Mucosa of descending colon (tissue), 3 donors: ENCODE data around the gene PMPCA. TPM values are rescaled to one million over a fixed set of nuclear protein-coding genes. Genes with fewer than 3 reads are reported as not detected.
A peak's percentile ranks its signal among the peaks of the same experiment; 100 is the strongest.

ENCODE experiments used
- ATAC-seq: fragments of 200-7000 bp; cut with Tn5 transposase; one replicate; pipeline ENCODE4 v1.9.1; 2020; ENCODE audit warnings: mild to moderate bottlenecking, moderate library complexity
- DNase-seq, 3 donors: peaks; one replicate each; pipeline ENCODE4 v3.0.0-alpha.2; 2020
- H3K36me3 ChIP-seq: fragments of 200-600 bp; one replicate; pipeline ENCODE4 v1.8.0; 2021; ENCODE audit warnings: low read depth, mild to moderate bottlenecking
- H3K4me1 ChIP-seq: fragments of 200-600 bp; one replicate; pipeline ENCODE4 v1.8.0; 2021; ENCODE audit warnings: low read depth, mild to moderate bottlenecking
- H3K4me3 ChIP-seq: fragments of 200-600 bp; one replicate; pipeline ENCODE4 v1.8.0; 2021; ENCODE audit warnings: mild to moderate bottlenecking
- H3K9me3 ChIP-seq: fragments of 200-600 bp; one replicate; pipeline ENCODE4 v1.8.0; 2021; ENCODE audit warnings: mild to moderate bottlenecking
- intact Hi-C, 2 donors: fragments of 100-400 bp; cut with DNase I in 1 of 2; cut with micrococcal nuclease in 1 of 2; formaldehyde crosslinking; loops; one replicate each; pipeline versions ENCODE4 v1.11.0 to v1.11.1; 2022; cut with DNase I, micrococcal nuclease
- total RNA-seq, 3 donors: library from RNA; stranded (reverse); fragmentation: NEBNext Ultra II Directional in 2 of 3; extraction: Animal tissue kit (Norgen Biotek cat#: 25700) in 2 of 3; gene quantifications; one replicate each; pipeline versions ENCODE4 v1.2.1 to v1.2.4, GENCODE V29; 2021 to 2023
- TF ChIP-seq, protein P1 (sequence below): fragments of 200-600 bp; IDR thresholded peaks from one replicate; pipeline ENCODE4 v1.8.0; 2022; ENCODE audit warnings: antibody characterized with exemption, mild to moderate bottlenecking
- donor health status: DM: no; HTN: no; CAD: no; lungs with moderate emphysema.
- donor health status: DM: no; HTN: no; CAD: no.
- donor health status: DM: no; HTN: yes; CAD: no.

PMPCA gene
- total RNA-seq, 3 donors from 2014 or later = 42.1 to 50.7 (median 45.1) TPM

DNA sequence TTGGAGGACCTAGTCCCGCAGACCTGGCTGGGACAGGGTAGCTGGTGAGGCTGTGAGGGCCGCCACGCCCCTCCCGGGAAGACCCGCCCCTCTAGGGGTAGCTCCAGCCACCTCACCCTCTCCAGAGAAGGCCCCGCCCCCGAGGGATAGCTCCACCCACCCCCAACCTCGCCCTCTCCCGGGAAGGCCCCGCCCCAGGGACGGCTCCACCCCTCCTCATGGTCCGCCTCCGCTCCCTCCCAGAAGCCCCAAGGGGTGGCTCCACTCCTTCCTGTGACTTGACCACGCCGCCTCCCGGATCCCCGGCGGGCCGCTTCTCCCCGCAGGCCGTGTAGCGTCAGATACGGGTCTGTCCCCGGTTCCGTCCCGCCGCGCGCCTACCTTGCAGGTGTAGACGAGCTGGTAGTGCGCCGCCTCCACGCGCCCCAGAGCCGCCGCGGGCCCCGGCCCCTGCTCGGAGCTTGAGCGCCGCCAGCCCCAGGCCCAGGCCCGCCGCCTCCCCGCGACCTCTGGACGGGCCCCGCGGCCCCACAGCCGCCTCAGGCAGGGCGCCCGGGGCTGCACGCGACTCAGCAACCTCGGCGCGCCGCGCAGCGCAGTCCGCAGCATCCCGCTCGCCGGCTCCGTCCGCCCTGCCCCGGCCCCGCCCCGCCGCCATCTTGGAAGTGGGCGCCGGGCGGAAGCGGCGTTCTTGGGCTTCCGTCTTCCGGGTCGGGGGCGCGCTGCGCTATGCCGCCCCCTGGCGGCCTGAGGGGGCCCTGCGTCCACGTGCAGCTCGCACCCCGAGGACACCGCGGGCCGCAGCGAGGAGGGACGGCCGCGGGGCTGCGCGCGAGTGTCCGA lies 47.1 kb upstream of the PMPCA start, which contains the start of gene DNLZ:
Gene DNLZ, minus strand, starts transcription at position 639 of the 843 bp plus-strand sequence. Its CDS starts 30 bp downstream, at position 609.
- DNase-seq (peak; percentile 98), ATAC-seq (peak; percentile 95)
- H3K9me3 ChIP-seq = no peaks in the 10 kb centered on the region
- H3K4me3 ChIP-seq = peak within 1 kb of the TSS; percentile 88
- peaks cover 8% of the 10 kb centered on the region for H3K4me1 ChIP-seq
- TF ChIP-seq, protein P1, sequence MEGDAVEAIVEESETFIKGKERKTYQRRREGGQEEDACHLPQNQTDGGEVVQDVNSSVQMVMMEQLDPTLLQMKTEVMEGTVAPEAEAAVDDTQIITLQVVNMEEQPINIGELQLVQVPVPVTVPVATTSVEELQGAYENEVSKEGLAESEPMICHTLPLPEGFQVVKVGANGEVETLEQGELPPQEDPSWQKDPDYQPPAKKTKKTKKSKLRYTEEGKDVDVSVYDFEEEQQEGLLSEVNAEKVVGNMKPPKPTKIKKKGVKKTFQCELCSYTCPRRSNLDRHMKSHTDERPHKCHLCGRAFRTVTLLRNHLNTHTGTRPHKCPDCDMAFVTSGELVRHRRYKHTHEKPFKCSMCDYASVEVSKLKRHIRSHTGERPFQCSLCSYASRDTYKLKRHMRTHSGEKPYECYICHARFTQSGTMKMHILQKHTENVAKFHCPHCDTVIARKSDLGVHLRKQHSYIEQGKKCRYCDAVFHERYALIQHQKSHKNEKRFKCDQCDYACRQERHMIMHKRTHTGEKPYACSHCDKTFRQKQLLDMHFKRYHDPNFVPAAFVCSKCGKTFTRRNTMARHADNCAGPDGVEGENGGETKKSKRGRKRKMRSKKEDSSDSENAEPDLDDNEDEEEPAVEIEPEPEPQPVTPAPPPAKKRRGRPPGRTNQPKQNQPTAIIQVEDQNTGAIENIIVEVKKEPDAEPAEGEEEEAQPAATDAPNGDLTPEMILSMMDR = peak; percentile 100
- H3K36me3 ChIP-seq = no peaks in the 10 kb centered on the region
- intact Hi-C loops = no loop called here

DNA sequence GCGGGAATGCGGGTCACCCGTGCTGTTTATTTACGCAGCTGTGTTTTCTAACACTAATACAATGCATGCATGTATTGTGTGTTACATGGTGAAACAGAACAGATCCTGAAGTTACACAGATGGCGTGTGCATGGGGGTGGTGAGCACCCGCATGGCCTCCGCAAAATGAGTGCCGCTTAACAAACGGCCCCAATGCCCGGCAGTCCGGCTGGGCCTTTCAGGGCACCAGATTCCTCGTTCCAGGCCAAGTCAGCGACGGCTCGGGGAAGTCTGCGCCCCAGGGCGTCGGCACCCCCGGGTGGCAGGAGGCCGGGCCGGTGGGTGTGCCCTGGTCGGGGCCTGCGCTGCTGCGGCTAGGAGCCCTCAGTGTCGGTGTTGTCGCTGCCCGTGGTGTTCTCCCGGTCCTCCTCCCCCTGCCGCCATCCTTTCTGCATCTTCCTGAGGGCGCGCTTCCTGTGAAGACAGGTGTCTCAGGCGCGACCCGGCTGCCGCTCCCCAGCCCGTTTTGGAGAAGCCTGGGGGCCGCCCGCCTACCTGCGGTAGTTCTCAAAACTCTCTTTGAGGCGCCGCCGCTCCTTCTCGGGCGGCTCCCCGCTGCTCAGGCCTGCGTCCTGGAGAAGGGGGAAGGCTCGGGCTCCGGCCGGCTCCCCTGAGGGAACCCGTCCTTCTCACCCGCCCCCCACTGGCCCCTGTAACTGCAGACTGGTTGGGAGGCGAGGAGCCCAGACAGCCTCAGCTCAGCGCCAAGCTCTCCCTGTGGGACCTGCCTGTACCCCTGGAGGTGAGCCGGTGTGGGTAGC lies 46.3 kb upstream of the PMPCA start:
- peaks cover 8% of the 10 kb centered on the region for H3K4me1 ChIP-seq
- H3K36me3 ChIP-seq = no peaks in the 10 kb centered on the region
- H3K9me3 ChIP-seq = no peaks in the 10 kb centered on the region
- H3K4me3 ChIP-seq = peak overlapping the region; percentile 88
- TF ChIP-seq, protein P1 = no peak
- DNase-seq (peak in 1 of 3 donors; percentile 54), ATAC-seq (no peak)
- intact Hi-C loops = no loop called here

DNA sequence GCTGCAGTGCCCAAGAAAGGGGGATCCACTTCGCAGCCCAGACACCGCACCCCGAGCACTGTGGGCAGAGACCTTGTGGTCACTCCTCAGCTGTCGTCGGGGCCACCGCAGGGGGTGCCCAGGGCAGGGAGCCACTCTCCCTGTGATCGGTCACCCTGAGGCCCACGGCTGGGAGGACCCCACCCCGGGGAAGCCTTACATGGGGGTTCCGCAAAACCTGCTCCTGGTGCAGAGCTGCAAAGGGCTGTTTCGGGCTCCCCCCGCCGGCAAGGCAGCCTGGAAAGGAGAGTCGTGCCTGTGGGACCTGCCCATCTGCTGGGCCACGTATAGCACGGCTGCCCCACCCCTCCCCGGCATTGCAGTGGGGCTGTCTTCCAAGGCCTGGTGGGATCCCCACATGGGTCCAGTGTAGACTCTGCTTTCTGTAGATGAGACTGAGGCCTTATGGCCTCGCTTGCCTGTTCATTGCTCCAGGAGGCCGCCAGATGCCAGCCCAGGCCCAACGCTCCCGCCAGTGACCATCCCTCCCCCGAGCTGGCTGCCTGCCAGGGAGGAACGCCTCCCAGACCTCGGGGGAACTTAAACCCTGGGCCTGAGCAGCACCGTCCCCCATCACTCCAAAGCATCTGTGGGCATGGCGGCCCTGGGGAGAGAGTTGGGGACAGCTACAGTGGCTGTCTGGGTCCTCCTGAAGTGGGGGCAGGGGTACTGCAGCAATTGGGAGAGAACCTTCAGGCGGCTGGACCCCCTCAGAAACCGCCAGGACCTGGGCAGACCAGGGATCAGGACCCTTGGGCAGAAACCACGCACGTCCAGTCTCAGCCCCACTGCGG lies 45.3 kb upstream of the PMPCA start:
- Histone ChIP-seq H3K4me1 (peaks cover 8% of the 10 kb centered on the region), H3K36me3 (no peaks in the 10 kb centered on the region), H3K4me3 (no peak overlapping the region), H3K9me3 (no peaks in the 10 kb centered on the region)
- intact Hi-C loops = no loop called here
- TF ChIP-seq, protein P1 = no peak
- DNase-seq (no peak), ATAC-seq (no peak)

DNA sequence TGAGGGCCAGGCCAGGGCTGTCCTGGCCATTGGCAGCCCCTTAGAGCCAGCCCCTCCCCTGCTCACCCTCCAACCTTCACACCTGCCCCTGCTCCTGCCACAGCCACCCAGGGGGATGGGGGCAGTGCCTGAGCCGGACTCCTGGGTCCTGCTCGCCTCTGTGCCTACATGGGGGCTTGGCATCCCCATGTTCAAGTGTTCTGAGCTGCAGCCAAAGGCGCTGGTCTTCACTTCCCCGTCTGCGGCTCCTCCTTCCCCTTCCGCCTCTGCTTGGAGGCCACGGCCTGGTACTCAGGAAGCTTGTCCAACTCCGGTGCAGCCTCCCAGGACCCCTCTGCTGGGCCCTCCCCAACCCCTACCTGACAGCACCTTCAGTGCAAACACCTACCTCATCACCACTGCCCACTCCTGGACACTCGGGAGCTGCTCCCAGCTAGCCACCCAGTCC lies 44.7 kb upstream of the PMPCA start:
- TF ChIP-seq, protein P1 = no peak
- no peak for ATAC-seq
- no peaks in the 10 kb centered on the region for H3K36me3 ChIP-seq
- H3K9me3 ChIP-seq = no peaks in the 10 kb centered on the region
- intact Hi-C loops = no loop called here
- H3K4me3 ChIP-seq = no peak overlapping the region
- DNase-seq = no peak
- peaks cover 8% of the 10 kb centered on the region for H3K4me1 ChIP-seq

DNA sequence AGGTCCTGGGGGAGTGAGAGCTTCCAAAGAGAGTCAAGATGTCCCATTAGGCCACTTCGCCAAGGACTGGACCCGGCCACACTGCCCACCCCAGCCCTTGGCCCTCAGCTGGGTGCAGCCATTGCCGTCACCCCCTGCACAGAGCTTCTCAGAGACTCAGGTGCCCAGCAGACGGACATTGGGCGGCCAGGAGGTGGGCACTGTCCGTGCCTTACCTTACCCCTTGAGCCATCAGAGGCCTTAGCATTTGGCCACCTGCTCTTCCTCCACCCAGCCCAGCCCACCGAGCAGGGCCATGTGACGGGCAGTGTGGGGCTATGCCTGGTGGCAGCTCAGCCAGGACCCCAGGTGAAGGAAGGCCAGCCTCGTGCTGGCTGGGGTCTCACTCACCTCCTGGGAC lies 43.6 kb upstream of the PMPCA start:
- Histone ChIP-seq H3K9me3 (no peaks in the 10 kb centered on the region), H3K4me3 (no peak overlapping the region), H3K4me1 (peaks cover 8% of the 10 kb centered on the region), H3K36me3 (no peaks in the 10 kb centered on the region)
- TF ChIP-seq, protein P1 = no peak
- DNase-seq = no peak
- intact Hi-C loops = no loop called here
- no peak for ATAC-seq
